GM12878 (cell line): Measurements from ENCODE around the gene NEK5. TPM values are rescaled to one million over a fixed set of nuclear protein-coding genes. Genes with fewer than 3 reads are reported as not detected.

Source experiments
- ATAC-seq: fragments of 200-7000 bp; cut with Tn5 transposase; 3 replicates; pipeline ENCODE4 v1.9.1; 2020; ENCODE audit warnings: mild to moderate bottlenecking, moderate library complexity
- BruUV-seq: library from RNA; stranded (reverse); fragments of 400-500 nt; replicated peaks from 2 replicates; lab custom pipeline; 2021; lab: Mats Ljungman, UMichigan
- CTCF ChIA-PET: fragments of 300-600 bp; sonication (Branson Sonifier 250); formaldehyde crosslinking; extraction: SDS; loops from one replicate; lab custom pipeline; 2021; ENCODE audit warnings: inconsistent platforms; lab: Yijun Ruan, JAX
- POLR2A ChIA-PET: fragments of 350-600 bp; formaldehyde crosslinking; extraction: SDS; loops from one replicate; lab custom pipeline; 2021; ENCODE audit warnings: inconsistent platforms; lab: Charles Lee
- RAD21 ChIA-PET: fragments of 300-600 bp; sonication (Branson Sonifier 250); formaldehyde crosslinking; loops from one replicate; lab custom pipeline; 2023; ENCODE audit warnings: antibody characterized with exemption; ENCODE audit not compliant: unreplicated experiment; lab: Charles Lee
- SMC1A ChIA-PET: fragments of 300-600 bp; sonication (Branson Sonifier 250); formaldehyde crosslinking; loops from one replicate; lab custom pipeline; 2023; ENCODE audit not compliant: unreplicated experiment, uncharacterized antibody; lab: Charles Lee
- DNase-seq: peaks from one replicate; pipeline ENCODE4 v3.0.0-alpha.2; 2011; ENCODE audit warnings: low read depth, low spot score
- FAIRE-seq: peaks from 3 replicates; lab custom pipeline; 2011; peaks lifted over from hg19 to GRCh38; lab: Jason Lieb, UNC
- H2AFZ ChIP-seq: 2 replicates; pipeline ENCODE4 v1.6.0; 2011; ENCODE audit warnings: low read depth, low read length, control low read depth; ENCODE audit not compliant: control insufficient read depth
- H3K27ac ChIP-seq: 2 replicates; pipeline ENCODE4 v1.5.1; 2011; ENCODE audit warnings: control low read depth; ENCODE audit not compliant: control insufficient read depth, insufficient read depth
- H3K27me3 ChIP-seq, 2 experiments: replicated peaks in 1 of 2; 2 replicates each; pipeline versions ENCODE4 v1.6.0 to v1.6.1; 2011; ENCODE audit warnings: low read length in 1 of 2; ENCODE audit not compliant: control insufficient read depth in 2 of 2, insufficient read depth in 2 of 2
- H3K36me3 ChIP-seq, 2 experiments: 2 replicates each; pipeline ENCODE4 v1.5.1; 2011; ENCODE audit warnings: low read length in 1 of 2; ENCODE audit not compliant: control insufficient read depth in 2 of 2, insufficient read depth in 2 of 2
- H3K4me1 ChIP-seq: 2 replicates; pipeline ENCODE4 v1.6.1; 2011; ENCODE audit warnings: mild to moderate bottlenecking, low read length, moderate library complexity, mixed read lengths; ENCODE audit not compliant: control insufficient read depth, insufficient read depth
- H3K4me2 ChIP-seq: 2 replicates; pipeline ENCODE4 v1.6.0; 2011; ENCODE audit warnings: control low read depth; ENCODE audit not compliant: control insufficient read depth, insufficient read depth
- H3K4me3 ChIP-seq: fragments of 200-600 bp; sonication (generic); 2 replicates; pipeline ENCODE4 v1.5.1; 2016
- H3K79me2 ChIP-seq: 2 replicates; pipeline ENCODE4 v1.6.0; 2011; ENCODE audit warnings: low read length; ENCODE audit not compliant: control insufficient read depth, insufficient read depth
- H3K9ac ChIP-seq: 2 replicates; pipeline ENCODE4 v1.8.0; 2011; ENCODE audit warnings: low read length, control low read depth, mixed read lengths; ENCODE audit not compliant: control insufficient read depth, insufficient read depth
- H3K9me3 ChIP-seq: replicated peaks from 3 replicates; pipeline ENCODE4 v1.5.1; 2011; ENCODE audit warnings: mild to moderate bottlenecking, low read length; ENCODE audit not compliant: control insufficient read depth, insufficient read depth
- H4K20me1 ChIP-seq: 2 replicates; pipeline ENCODE4 v1.6.0; 2011; ENCODE audit not compliant: control insufficient read depth, insufficient read depth
- CREB1 ChIP-seq: IDR thresholded peaks from 2 replicates; pipeline ENCODE4 v1.6.1; 2012; ENCODE audit warnings: low read depth, mild to moderate bottlenecking, inconsistent platforms
- EGR1 ChIP-seq, 2 experiments: IDR thresholded peaks; 1 replicate in 1 of 2; 2 replicates in 1 of 2; pipeline ENCODE4 v1.6.1; 2011 to 2012; ENCODE audit warnings: low read depth in 2 of 2, low read length in 2 of 2, borderline replicate concordance in 1 of 2, mild to moderate bottlenecking in 1 of 2, moderate library complexity in 1 of 2
- KDM1A ChIP-seq: fragments of 200-600 bp; sonication (generic); IDR thresholded peaks from 2 replicates; pipeline ENCODE4 v1.6.1; 2016; ENCODE audit warnings: borderline replicate concordance
- KLF5 ChIP-seq: fragments of 450-650 bp; IDR thresholded peaks from 2 replicates; pipeline ENCODE4 v1.6.1; 2014; ENCODE audit warnings: mild to moderate bottlenecking; ENCODE audit not compliant: partially characterized antibody
- POLR2A ChIP-seq: IDR thresholded peaks from 2 replicates; pipeline ENCODE4 v1.6.1; 2011; ENCODE audit warnings: low read depth, mild to moderate bottlenecking, low read length
- POLR2AphosphoS2 ChIP-seq: IDR thresholded peaks from 2 replicates; pipeline ENCODE4 v1.6.1; 2011; ENCODE audit warnings: low read depth, mild to moderate bottlenecking, low read length, improper control_type of control experiment, moderate library complexity
- POLR2AphosphoS5 ChIP-seq: IDR thresholded peaks from 2 replicates; pipeline ENCODE4 v1.6.1; 2011; ENCODE audit warnings: mild to moderate bottlenecking, low read length, inconsistent platforms
- RFX5 ChIP-seq: IDR thresholded peaks from 2 replicates; pipeline ENCODE4 v1.6.1; 2011; ENCODE audit warnings: low read depth, low read length, improper control_type of control experiment
- SMAD1 ChIP-seq: fragments of 450-650 bp; IDR thresholded peaks from 2 replicates; pipeline ENCODE4 v1.6.1; 2018; ENCODE audit warnings: mild to moderate bottlenecking, low read depth; ENCODE audit not compliant: partially characterized antibody
- STAT1 ChIP-seq: fragments of 450-650 bp; conservative IDR thresholded peaks from 2 replicates; pipeline ENCODE4 v1.6.1; 2014; ENCODE audit warnings: antibody characterized with exemption, mild to moderate bottlenecking
- ZZZ3 ChIP-seq: IDR thresholded peaks from 2 replicates; pipeline ENCODE4 v1.6.1; 2011; ENCODE audit warnings: low read depth; ENCODE audit not compliant: control insufficient read depth, insufficient read length
- WGBS: methylation state at CpG from one replicate; pipeline ENCODE4 v1.1.6; 2016; ENCODE audit warnings: low lambda C conversion rate; ENCODE audit not compliant: insufficient replicate concordance, insufficient coverage; ENCODE audit errors: missing lambda C conversion rate; 5-methylcytosine and 5-hydroxymethylcytosine counted together
- in situ Hi-C: fragments of 300-500 bp; cut with MboI; formaldehyde crosslinking; loops from 9 replicates; pipeline ENCODE4 v1.14.3; 2018; ENCODE audit warnings: mixed read lengths
- intact Hi-C: fragments of 100-400 bp; cut with micrococcal nuclease; formaldehyde crosslinking; loops from one replicate; pipeline ENCODE4 v1.14.2; 2022; ENCODE audit not compliant: unreplicated experiment
- polyA plus RNA-seq, 11 experiments: library from polyadenylated mRNA; depleted of rRNA in 4 of 11; unstranded in 6 of 11; stranded (reverse) in 5 of 11; fragments of >200 nt; fragmentation: Nextera tagmentation in 4 of 11; fragmentation: Illumina TruSeq in 1 of 11; extraction: Ambion mirVana in 4 of 11; extraction: Trizol in 1 of 11; gene quantifications; 1 replicate in 1 of 11; 2 replicates in 10 of 11; pipeline versions ENCODE4 v1.2.1 to v1.2.3, GENCODE V29; 2011 to 2016; ENCODE audit warnings: inconsistent platforms in 2 of 11, missing spikeins in 2 of 11, low read depth in 1 of 11
- total RNA-seq, 4 experiments: library from RNA; depleted of rRNA in 3 of 4; stranded (reverse); fragments of >200 nt in 3 of 4; fragmentation: Illumina TruSeq in 1 of 4; extraction: Trizol in 1 of 4; gene quantifications; 2 replicates each; pipeline versions ENCODE4 v1.2.1 to v1.2.3, GENCODE V29; 2013 to 2021
- TF ChIP-seq, protein P1 (sequence below): fragments of 450-650 bp; IDR thresholded peaks from 2 replicates; pipeline ENCODE4 v1.6.1; 2018; ENCODE audit warnings: mild to moderate bottlenecking, low read depth, moderate library complexity; ENCODE audit not compliant: partially characterized antibody
- TF ChIP-seq, protein P2 (sequence below): fragments of 450-650 bp; IDR thresholded peaks from 2 replicates; pipeline ENCODE4 v1.6.1; 2014; ENCODE audit warnings: mild to moderate bottlenecking
- TF ChIP-seq, protein P3 (sequence below): IDR thresholded peaks from 2 replicates; pipeline ENCODE4 v1.6.1; 2011; ENCODE audit warnings: low read depth, mild to moderate bottlenecking, low read length, moderate library complexity, borderline replicate concordance; ENCODE audit errors: extremely low read depth

Gene NEK5
- total and polyA plus RNA-seq, 10 of the 15 experiments (the other 5 are each of a cell fraction or from before 2014, with no cell fraction given), result 0.04 to 0.32 (median 0.20) TPM; not detected in 6

DNA sequence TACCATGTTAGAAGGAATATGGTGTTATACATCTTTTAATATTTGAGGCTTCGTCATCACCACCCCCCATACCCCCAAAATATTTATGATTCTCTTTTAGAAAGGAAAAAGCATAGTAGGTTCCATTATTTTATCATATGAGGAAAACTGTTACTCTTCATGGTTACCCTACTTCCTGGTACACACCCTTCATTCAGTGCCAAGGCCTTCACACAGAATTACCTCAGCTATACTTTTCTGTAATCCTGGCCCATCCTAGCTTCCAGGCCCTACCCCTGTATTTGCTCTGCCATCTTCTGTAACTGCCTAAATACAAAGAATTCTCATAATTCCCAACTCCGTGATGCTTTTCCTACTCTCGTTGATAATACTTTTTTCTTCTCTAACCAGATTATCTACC lies 108.7 kb downstream of the NEK5 start (continued):
- TF ChIP-seq, protein P1, sequence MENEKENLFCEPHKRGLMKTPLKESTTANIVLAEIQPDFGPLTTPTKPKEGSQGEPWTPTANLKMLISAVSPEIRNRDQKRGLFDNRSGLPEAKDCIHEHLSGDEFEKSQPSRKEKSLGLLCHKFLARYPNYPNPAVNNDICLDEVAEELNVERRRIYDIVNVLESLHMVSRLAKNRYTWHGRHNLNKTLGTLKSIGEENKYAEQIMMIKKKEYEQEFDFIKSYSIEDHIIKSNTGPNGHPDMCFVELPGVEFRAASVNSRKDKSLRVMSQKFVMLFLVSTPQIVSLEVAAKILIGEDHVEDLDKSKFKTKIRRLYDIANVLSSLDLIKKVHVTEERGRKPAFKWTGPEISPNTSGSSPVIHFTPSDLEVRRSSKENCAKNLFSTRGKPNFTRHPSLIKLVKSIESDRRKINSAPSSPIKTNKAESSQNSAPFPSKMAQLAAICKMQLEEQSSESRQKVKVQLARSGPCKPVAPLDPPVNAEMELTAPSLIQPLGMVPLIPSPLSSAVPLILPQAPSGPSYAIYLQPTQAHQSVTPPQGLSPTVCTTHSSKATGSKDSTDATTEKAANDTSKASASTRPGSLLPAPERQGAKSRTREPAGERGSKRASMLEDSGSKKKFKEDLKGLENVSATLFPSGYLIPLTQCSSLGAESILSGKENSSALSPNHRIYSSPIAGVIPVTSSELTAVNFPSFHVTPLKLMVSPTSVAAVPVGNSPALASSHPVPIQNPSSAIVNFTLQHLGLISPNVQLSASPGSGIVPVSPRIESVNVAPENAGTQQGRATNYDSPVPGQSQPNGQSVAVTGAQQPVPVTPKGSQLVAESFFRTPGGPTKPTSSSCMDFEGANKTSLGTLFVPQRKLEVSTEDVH, result no peak
- TF ChIP-seq EGR1 (IDR thresholded peaks at IDR 0.05; ENCODE audit: borderline replicate concordance in 1 of 2, low read depth in 2 of 2, low read length in 2 of 2) (no peak), RFX5 (no peak), POLR2AphosphoS5 (no peak), ZZZ3 (no peak), POLR2AphosphoS2 (no peak), CREB1 (no peak), KDM1A (no peak)
- TF ChIP-seq, protein P2, sequence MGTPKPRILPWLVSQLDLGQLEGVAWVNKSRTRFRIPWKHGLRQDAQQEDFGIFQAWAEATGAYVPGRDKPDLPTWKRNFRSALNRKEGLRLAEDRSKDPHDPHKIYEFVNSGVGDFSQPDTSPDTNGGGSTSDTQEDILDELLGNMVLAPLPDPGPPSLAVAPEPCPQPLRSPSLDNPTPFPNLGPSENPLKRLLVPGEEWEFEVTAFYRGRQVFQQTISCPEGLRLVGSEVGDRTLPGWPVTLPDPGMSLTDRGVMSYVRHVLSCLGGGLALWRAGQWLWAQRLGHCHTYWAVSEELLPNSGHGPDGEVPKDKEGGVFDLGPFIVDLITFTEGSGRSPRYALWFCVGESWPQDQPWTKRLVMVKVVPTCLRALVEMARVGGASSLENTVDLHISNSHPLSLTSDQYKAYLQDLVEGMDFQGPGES, result no peak

DNA sequence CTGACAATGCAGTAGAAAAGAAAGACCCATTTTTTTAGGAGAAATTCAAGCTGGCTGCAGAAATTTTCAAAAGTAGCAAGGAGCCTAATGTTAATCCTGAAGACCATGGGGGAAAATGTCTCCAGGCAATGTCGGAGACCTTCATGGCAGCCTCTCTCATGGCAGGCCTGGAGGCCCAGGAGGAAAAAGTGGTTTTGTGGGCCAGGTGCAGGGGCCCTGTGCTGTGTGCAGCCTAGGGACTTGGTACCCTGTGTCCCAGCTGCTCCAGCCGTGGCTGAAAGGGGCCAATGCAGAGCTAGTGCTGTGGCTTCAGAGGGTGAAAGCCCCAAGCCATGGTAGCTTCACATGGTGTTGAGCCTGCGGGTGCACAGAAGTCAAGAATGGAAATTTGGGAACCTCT lies 112.6 kb downstream of the NEK5 start:
- ChIA-PET RAD21 (interaction anchor here (0.6 kb wide), 1 partner anchor 563 kb away, joined by 3 read pairs; the partner anchor contains the start of gene INTS6), SMC1A (interaction anchor here (0.6 kb wide), 1 partner anchor 786 kb away, joined by 3 read pairs; no protein-coding TSS in a partner anchor), POLR2A (no interaction called here), CTCF (no interaction called here)
- Histone ChIP-seq H3K9ac (no peak overlapping the region), H4K20me1 (no peaks in the 10 kb centered on the region), H3K4me2 (no peak overlapping the region), H3K79me2 (peaks cover 23% of the 10 kb centered on the region), H3K4me1 (no peaks in the 10 kb centered on the region), H3K4me3 (no peak overlapping the region), H2AFZ (no peak overlapping the region), H3K27ac (no peak overlapping the region), H3K27me3 (no peaks in the 10 kb centered on the region), H3K36me3 (peaks cover 0 to 3% of the 10 kb centered on the region in 2 experiments; a peak in 3 of 4 replicates), H3K9me3 (no peaks in the 10 kb centered on the region; the same call in 1 of the 3 replicates)
- no TSS peak for BruUV-seq
- FAIRE-seq (no peak), DNase-seq (no peak), ATAC-seq (no peak)
- intact Hi-C loops, result no loop called here
- TF ChIP-seq STAT1, result no peak
- no peak for TF ChIP-seq POLR2A
- no peak for TF ChIP-seq SMAD1
- TF ChIP-seq KLF5, result no peak
- TF ChIP-seq, protein P3, sequence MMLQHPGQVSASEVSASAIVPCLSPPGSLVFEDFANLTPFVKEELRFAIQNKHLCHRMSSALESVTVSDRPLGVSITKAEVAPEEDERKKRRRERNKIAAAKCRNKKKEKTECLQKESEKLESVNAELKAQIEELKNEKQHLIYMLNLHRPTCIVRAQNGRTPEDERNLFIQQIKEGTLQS, result no peak
- in situ Hi-C loops, result loop anchor here (10.0 kb wide), 1 partner anchor 439 kb away; the partner anchor contains the start of genes CKAP2 and VPS36
- WGBS, result 97% methylated on average over 3 of the region's 3 CpGs
